Testis (tissue), 2 donors: ENCODE data around the gene METTL23.

ENCODE experiments used
- POLR2A ChIP-seq: fragments of 450-650 bp; IDR thresholded peaks from one replicate; pipeline ENCODE4 v1.6.1; 2017; ENCODE audit warnings: antibody characterized with exemption, mild to moderate bottlenecking, moderate library complexity
- TF ChIP-seq, protein P1 (sequence below), 3 experiments: fragments of 450-650 bp in 2 of 3; fragments of 200-600 bp in 1 of 3; sonication (generic) in 1 of 3; IDR thresholded peaks; one replicate each; pipeline ENCODE4 v1.5.1; 2016 to 2019; ENCODE audit warnings: antibody characterized with exemption in 3 of 3, mild to moderate bottlenecking in 2 of 3, moderate library complexity in 1 of 3

- TF ChIP-seq, protein P1, sequence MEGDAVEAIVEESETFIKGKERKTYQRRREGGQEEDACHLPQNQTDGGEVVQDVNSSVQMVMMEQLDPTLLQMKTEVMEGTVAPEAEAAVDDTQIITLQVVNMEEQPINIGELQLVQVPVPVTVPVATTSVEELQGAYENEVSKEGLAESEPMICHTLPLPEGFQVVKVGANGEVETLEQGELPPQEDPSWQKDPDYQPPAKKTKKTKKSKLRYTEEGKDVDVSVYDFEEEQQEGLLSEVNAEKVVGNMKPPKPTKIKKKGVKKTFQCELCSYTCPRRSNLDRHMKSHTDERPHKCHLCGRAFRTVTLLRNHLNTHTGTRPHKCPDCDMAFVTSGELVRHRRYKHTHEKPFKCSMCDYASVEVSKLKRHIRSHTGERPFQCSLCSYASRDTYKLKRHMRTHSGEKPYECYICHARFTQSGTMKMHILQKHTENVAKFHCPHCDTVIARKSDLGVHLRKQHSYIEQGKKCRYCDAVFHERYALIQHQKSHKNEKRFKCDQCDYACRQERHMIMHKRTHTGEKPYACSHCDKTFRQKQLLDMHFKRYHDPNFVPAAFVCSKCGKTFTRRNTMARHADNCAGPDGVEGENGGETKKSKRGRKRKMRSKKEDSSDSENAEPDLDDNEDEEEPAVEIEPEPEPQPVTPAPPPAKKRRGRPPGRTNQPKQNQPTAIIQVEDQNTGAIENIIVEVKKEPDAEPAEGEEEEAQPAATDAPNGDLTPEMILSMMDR (IDR thresholded peaks at IDR 0.05) = no peak
- no peak for TF ChIP-seq POLR2A
Measured at GRCh38 chr17:76685846-76686245, 40.8 kb upstream of the METTL23 start.
